H1 (cell line): ENCODE data around the gene POP5. TPM values are rescaled to one million over a fixed set of nuclear protein-coding genes. Genes with fewer than 3 reads are reported as not detected.

ENCODE experiments used
- BRCA1 ChIP-seq: IDR thresholded peaks from 2 replicates; pipeline ENCODE4 v1.6.1; 2012; ENCODE audit warnings: low read depth, low read length, improper control_type of control experiment
- CBX8 ChIP-seq: fragments of 300-800, 300-1000 bp; sonication (generic); IDR thresholded peaks from 2 replicates; pipeline ENCODE4 v1.7.1; 2016; ENCODE audit warnings: low read depth, low read length, borderline replicate concordance
- EGR1 ChIP-seq: IDR thresholded peaks from 2 replicates; pipeline ENCODE4 v1.6.1; 2011; ENCODE audit warnings: low read depth, low read length, borderline replicate concordance
- EZH2 ChIP-seq: fragments of 200-600 bp; sonication (generic); IDR thresholded peaks from 2 replicates; pipeline ENCODE4 v1.7.1; 2012; ENCODE audit warnings: low read depth, mild to moderate bottlenecking, moderate library complexity, low read length, inconsistent platforms; ENCODE audit not compliant: severe bottlenecking
- HDAC2 ChIP-seq, 2 experiments: fragments of 300-600 bp in 1 of 2; sonication (generic) in 1 of 2; IDR thresholded peaks; 2 replicates each; pipeline ENCODE4 v1.6.1; 2011 to 2012; ENCODE audit warnings: low read depth in 2 of 2, low read length in 2 of 2, mild to moderate bottlenecking in 2 of 2, moderate library complexity in 2 of 2, borderline replicate concordance in 1 of 2, inconsistent platforms in 1 of 2
- JUN ChIP-seq: IDR thresholded peaks from 2 replicates; pipeline ENCODE4 v1.6.1; 2011; ENCODE audit warnings: low read depth, mild to moderate bottlenecking, improper control_type of control experiment, low read length
- RXRA ChIP-seq: IDR thresholded peaks from 2 replicates; pipeline ENCODE4 v1.6.1; 2011; ENCODE audit warnings: low read depth, mild to moderate bottlenecking, low read length, moderate library complexity; ENCODE audit not compliant: insufficient read depth
- SIRT6 ChIP-seq: IDR thresholded peaks from one replicate; pipeline ENCODE4 v1.7.1; 2012; ENCODE audit warnings: low read length, inconsistent platforms
- SIX5 ChIP-seq: IDR thresholded peaks from 2 replicates; pipeline ENCODE4 v1.6.1; 2011; ENCODE audit warnings: mild to moderate bottlenecking, low read depth, low read length
- SUZ12 ChIP-seq: fragments of 200-600 bp; sonication (generic); IDR thresholded peaks from 2 replicates; pipeline ENCODE4 v1.6.1; 2012; ENCODE audit warnings: mild to moderate bottlenecking, inconsistent platforms, low read length, moderate library complexity, mixed read lengths
- ZNF274 ChIP-seq: IDR thresholded peaks from 2 replicates; pipeline ENCODE4 v1.7.0; 2012; ENCODE audit warnings: low read length, borderline replicate concordance; ENCODE audit errors: extremely low read depth
- polyA plus RNA-seq, 7 experiments: library from polyadenylated mRNA; depleted of rRNA in 3 of 7; stranded (reverse) in 5 of 7; unstranded in 2 of 7; fragments of >200 nt in 5 of 7; fragments of 200-250 nt in 2 of 7; gene quantifications; 1 replicate in 5 of 7; 2 replicates in 1 of 7; 4 replicates in 1 of 7; pipeline versions ENCODE4 v1.2.1 to v1.2.3, GENCODE V29; 2011 to 2013; ENCODE audit warnings: missing spikeins in 2 of 7, mixed read lengths in 2 of 7
- total RNA-seq: library from RNA; stranded (reverse); fragmentation: NEBNext Ultra II Directional; extraction: Animal tissue kit (Norgen Biotek cat#: 25700); gene quantifications from 2 replicates; pipeline ENCODE4 v1.2.1, GENCODE V29; 2021
- TF ChIP-seq, protein P1 (sequence below): fragments of 300-600 bp; sonication (generic); IDR thresholded peaks from 2 replicates; pipeline ENCODE4 v1.7.1; 2012; ENCODE audit warnings: low read length, moderate library complexity, mild to moderate bottlenecking, inconsistent platforms; ENCODE audit not compliant: insufficient replicate concordance

Gene POP5
- total and polyA plus RNA-seq, 2 of the 8 experiments (the other 6 are each of a cell fraction or from before 2014, with no cell fraction given) = 59.7 to 124 TPM

DNA sequence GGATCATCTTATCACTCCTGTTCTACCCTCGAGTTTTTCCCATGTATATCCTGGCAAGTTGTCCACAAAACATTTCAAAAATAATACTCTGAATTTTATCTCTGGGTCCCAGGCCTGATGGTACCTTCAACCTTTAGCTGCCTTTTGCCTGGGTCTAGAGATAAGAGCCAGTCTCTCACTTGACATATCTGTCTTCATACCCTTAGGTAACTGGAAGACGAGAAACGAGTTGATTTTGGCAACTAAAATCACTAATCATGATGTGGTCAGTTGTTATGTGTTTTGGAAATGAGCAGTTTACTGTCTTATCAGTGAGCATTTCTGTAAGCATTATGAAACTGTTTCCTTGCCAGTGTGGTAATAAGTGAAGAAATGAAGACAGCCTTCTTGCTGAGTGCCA lies 40.8 kb downstream of the POP5 start (continued):
- TF ChIP-seq, protein P1, sequence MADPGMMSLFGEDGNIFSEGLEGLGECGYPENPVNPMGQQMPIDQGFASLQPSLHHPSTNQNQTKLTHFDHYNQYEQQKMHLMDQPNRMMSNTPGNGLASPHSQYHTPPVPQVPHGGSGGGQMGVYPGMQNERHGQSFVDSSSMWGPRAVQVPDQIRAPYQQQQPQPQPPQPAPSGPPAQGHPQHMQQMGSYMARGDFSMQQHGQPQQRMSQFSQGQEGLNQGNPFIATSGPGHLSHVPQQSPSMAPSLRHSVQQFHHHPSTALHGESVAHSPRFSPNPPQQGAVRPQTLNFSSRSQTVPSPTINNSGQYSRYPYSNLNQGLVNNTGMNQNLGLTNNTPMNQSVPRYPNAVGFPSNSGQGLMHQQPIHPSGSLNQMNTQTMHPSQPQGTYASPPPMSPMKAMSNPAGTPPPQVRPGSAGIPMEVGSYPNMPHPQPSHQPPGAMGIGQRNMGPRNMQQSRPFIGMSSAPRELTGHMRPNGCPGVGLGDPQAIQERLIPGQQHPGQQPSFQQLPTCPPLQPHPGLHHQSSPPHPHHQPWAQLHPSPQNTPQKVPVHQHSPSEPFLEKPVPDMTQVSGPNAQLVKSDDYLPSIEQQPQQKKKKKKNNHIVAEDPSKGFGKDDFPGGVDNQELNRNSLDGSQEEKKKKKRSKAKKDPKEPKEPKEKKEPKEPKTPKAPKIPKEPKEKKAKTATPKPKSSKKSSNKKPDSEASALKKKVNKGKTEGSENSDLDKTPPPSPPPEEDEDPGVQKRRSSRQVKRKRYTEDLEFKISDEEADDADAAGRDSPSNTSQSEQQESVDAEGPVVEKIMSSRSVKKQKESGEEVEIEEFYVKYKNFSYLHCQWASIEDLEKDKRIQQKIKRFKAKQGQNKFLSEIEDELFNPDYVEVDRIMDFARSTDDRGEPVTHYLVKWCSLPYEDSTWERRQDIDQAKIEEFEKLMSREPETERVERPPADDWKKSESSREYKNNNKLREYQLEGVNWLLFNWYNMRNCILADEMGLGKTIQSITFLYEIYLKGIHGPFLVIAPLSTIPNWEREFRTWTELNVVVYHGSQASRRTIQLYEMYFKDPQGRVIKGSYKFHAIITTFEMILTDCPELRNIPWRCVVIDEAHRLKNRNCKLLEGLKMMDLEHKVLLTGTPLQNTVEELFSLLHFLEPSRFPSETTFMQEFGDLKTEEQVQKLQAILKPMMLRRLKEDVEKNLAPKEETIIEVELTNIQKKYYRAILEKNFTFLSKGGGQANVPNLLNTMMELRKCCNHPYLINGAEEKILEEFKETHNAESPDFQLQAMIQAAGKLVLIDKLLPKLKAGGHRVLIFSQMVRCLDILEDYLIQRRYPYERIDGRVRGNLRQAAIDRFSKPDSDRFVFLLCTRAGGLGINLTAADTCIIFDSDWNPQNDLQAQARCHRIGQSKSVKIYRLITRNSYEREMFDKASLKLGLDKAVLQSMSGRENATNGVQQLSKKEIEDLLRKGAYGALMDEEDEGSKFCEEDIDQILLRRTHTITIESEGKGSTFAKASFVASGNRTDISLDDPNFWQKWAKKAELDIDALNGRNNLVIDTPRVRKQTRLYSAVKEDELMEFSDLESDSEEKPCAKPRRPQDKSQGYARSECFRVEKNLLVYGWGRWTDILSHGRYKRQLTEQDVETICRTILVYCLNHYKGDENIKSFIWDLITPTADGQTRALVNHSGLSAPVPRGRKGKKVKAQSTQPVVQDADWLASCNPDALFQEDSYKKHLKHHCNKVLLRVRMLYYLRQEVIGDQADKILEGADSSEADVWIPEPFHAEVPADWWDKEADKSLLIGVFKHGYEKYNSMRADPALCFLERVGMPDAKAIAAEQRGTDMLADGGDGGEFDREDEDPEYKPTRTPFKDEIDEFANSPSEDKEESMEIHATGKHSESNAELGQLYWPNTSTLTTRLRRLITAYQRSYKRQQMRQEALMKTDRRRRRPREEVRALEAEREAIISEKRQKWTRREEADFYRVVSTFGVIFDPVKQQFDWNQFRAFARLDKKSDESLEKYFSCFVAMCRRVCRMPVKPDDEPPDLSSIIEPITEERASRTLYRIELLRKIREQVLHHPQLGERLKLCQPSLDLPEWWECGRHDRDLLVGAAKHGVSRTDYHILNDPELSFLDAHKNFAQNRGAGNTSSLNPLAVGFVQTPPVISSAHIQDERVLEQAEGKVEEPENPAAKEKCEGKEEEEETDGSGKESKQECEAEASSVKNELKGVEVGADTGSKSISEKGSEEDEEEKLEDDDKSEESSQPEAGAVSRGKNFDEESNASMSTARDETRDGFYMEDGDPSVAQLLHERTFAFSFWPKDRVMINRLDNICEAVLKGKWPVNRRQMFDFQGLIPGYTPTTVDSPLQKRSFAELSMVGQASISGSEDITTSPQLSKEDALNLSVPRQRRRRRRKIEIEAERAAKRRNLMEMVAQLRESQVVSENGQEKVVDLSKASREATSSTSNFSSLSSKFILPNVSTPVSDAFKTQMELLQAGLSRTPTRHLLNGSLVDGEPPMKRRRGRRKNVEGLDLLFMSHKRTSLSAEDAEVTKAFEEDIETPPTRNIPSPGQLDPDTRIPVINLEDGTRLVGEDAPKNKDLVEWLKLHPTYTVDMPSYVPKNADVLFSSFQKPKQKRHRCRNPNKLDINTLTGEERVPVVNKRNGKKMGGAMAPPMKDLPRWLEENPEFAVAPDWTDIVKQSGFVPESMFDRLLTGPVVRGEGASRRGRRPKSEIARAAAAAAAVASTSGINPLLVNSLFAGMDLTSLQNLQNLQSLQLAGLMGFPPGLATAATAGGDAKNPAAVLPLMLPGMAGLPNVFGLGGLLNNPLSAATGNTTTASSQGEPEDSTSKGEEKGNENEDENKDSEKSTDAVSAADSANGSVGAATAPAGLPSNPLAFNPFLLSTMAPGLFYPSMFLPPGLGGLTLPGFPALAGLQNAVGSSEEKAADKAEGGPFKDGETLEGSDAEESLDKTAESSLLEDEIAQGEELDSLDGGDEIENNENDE = no peak
- TF ChIP-seq RXRA (no peak), EZH2 (no peak), CBX8 (no peak), EGR1 (no peak), JUN (no peak), SIX5 (no peak), ZNF274 (no peak), SIRT6 (no peak), SUZ12 (no peak), HDAC2 (IDR thresholded peaks at IDR 0.05; ENCODE audit: borderline replicate concordance in 1 of 2, low read depth in 2 of 2, low read length in 2 of 2) (no peak), BRCA1 (no peak)
